Measurements from ENCODE around the gene XRCC3. TPM values are rescaled to one million over a fixed set of nuclear protein-coding genes. Genes with fewer than 3 reads are reported as not detected.

Gene XRCC3
- total RNA-seq, 1 experiment from 2014 or later, result 46.7 TPM

DNA sequence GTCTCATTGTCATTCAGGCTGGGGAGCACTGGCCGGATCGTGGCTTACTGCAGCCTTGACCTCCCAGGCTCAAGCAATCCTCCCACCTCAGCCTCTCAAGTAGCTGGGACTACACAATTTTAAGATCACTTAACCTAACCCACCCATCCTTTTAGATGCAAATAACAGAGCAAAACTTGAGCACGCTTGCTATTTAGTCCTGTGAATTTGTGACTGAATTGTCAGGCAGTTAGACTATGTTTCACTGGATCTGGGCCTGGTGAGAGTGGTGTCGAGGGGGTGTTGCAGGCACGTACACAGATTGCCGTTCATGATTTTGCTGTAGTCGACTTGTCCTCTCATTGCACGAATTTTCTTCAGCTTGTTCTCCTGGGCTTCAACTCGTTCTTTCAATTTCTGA lies 38.5 kb upstream of the XRCC3 start:
- peaks cover 6% of the 10 kb centered on the region; the same call in 1 of the 2 replicates for H3K4me1 Mint-ChIP-seq
- H3K27ac Mint-ChIP-seq, result peak overlapping the region; percentile 57; the same call in 1 of the 2 replicates
- no peaks in the 10 kb centered on the region; the same call in 1 of the 2 replicates for H3K27me3 Mint-ChIP-seq (ENCODE audit: low read depth)
- no peaks in the 10 kb centered on the region for H3K36me3 Mint-ChIP-seq
- ATAC-seq (no peak), DNase-seq (ENCODE audit: low spot score) (no peak)
- POLR2A ChIA-PET, result no interaction called here
- no peaks in the 10 kb centered on the region for H3K9me3 Mint-ChIP-seq
- TF ChIP-seq SMAD3 (CRISPR knock-in tag; IDR thresholded peaks at IDR 0.05; ENCODE audit: borderline replicate concordance) (no peak), ZNF281 (CRISPR knock-in tag; IDR thresholded peaks at IDR 0.05) (no peak), ZBTB43 (CRISPR knock-in tag; IDR thresholded peaks at IDR 0.05) (no peak), ZNF121 (CRISPR knock-in tag; IDR thresholded peaks at IDR 0.05) (no peak), ZNF219 (CRISPR knock-in tag; IDR thresholded peaks at IDR 0.05; ENCODE audit: borderline replicate concordance) (no peak), NFATC4 (CRISPR knock-in tag; IDR thresholded peaks at IDR 0.05) (no peak), ZNF396 (CRISPR knock-in tag; IDR thresholded peaks at IDR 0.05; ENCODE audit: borderline replicate concordance) (no peak), ZNF416 (CRISPR knock-in tag; IDR thresholded peaks at IDR 0.05) (no peak), ETV6 (CRISPR knock-in tag; IDR thresholded peaks at IDR 0.05) (no peak)
- TF ChIP-seq, protein P1, sequence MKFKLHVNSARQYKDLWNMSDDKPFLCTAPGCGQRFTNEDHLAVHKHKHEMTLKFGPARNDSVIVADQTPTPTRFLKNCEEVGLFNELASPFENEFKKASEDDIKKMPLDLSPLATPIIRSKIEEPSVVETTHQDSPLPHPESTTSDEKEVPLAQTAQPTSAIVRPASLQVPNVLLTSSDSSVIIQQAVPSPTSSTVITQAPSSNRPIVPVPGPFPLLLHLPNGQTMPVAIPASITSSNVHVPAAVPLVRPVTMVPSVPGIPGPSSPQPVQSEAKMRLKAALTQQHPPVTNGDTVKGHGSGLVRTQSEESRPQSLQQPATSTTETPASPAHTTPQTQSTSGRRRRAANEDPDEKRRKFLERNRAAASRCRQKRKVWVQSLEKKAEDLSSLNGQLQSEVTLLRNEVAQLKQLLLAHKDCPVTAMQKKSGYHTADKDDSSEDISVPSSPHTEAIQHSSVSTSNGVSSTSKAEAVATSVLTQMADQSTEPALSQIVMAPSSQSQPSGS (CRISPR knock-in tag; IDR thresholded peaks at IDR 0.05; ENCODE audit: borderline replicate concordance, low read depth), result no peak
- CTCF ChIA-PET, result interaction anchor here (1.3 kb wide), 1 partner anchor 147 kb away, joined by 6 read pairs; no protein-coding TSS in a partner anchor
- no peak overlapping the region for H3K4me3 Mint-ChIP-seq

- POLR2A ChIA-PET, result no interaction called here
- Mint-ChIP-seq H3K4me3 (no peak overlapping the region), H3K4me1 (peaks cover 6% of the 10 kb centered on the region; the same call in 1 of the 2 replicates), H3K9me3 (no peaks in the 10 kb centered on the region), H3K27ac (no peak overlapping the region), H3K27me3 (ENCODE audit: low read depth) (no peaks in the 10 kb centered on the region), H3K36me3 (no peaks in the 10 kb centered on the region)
- ATAC-seq (no peak), DNase-seq (ENCODE audit: low spot score) (no peak)
- CTCF ChIA-PET, result no interaction called here
- TF ChIP-seq, protein P2, sequence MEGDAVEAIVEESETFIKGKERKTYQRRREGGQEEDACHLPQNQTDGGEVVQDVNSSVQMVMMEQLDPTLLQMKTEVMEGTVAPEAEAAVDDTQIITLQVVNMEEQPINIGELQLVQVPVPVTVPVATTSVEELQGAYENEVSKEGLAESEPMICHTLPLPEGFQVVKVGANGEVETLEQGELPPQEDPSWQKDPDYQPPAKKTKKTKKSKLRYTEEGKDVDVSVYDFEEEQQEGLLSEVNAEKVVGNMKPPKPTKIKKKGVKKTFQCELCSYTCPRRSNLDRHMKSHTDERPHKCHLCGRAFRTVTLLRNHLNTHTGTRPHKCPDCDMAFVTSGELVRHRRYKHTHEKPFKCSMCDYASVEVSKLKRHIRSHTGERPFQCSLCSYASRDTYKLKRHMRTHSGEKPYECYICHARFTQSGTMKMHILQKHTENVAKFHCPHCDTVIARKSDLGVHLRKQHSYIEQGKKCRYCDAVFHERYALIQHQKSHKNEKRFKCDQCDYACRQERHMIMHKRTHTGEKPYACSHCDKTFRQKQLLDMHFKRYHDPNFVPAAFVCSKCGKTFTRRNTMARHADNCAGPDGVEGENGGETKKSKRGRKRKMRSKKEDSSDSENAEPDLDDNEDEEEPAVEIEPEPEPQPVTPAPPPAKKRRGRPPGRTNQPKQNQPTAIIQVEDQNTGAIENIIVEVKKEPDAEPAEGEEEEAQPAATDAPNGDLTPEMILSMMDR (IDR thresholded peaks at IDR 0.05), result no peak
- no peak for TF ChIP-seq ZNF263 (CRISPR knock-in tag; IDR thresholded peaks at IDR 0.05; ENCODE audit: low read depth)
- TF ChIP-seq ZNF281 (CRISPR knock-in tag; IDR thresholded peaks at IDR 0.05), result no peak
- no peak for TF ChIP-seq JUN (CRISPR knock-in tag; IDR thresholded peaks at IDR 0.05)
- TF ChIP-seq AFF4 (CRISPR knock-in tag; IDR thresholded peaks at IDR 0.05; ENCODE audit: borderline replicate concordance), result no peak
- no peak for TF ChIP-seq MXD4 (CRISPR knock-in tag; IDR thresholded peaks at IDR 0.05; ENCODE audit: borderline replicate concordance)
- TF ChIP-seq CREB1 (CRISPR knock-in tag; IDR thresholded peaks at IDR 0.05), result no peak
- TF ChIP-seq, protein P3, sequence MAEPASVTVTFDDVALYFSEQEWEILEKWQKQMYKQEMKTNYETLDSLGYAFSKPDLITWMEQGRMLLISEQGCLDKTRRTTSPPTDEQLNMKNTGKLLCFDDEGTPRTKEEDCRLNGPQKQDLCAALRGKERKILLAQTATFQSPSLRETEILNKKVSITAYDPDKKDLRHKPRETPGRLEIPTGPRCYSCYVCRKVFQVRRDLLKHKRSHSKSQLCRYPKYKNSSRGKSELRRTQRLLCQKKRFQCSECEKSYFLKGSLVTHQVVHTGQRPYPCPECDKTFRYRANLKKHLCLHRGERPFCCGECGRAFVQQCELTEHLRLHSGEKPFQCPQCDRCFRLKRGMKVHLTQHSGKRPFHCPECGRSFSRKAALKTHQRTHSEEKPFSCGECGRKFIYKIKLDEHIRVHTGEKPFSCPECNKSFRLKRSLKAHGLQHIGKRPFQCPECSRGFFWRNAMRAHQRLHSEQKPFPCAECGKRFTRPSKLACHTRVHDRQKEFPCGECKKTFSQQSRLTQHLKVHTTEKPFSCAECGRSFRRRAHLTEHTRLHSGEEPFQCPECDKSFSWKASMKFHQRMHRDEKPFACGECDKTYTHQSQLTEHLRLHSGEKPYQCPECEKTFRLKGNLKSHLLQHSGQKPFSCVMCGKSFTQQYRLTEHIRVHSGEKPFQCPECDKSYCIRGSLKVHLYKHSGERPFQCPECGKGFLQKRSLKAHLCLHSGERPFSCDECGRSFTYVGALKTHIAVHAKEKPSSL (CRISPR knock-in tag; conservative IDR thresholded peaks at IDR 0.05), result no peak
These were observed 34.6 kb upstream of the XRCC3 start for GRCh38 chr14:103749860-103750259.

Data from WTC11 (cell line).